Measurements from ENCODE around the gene INTS11. TPM values are rescaled to one million over a fixed set of nuclear protein-coding genes. Genes with fewer than 3 reads are reported as not detected.

The INTS11 gene
- total RNA-seq, 1 experiment from 2014 or later: 139 TPM

DNA sequence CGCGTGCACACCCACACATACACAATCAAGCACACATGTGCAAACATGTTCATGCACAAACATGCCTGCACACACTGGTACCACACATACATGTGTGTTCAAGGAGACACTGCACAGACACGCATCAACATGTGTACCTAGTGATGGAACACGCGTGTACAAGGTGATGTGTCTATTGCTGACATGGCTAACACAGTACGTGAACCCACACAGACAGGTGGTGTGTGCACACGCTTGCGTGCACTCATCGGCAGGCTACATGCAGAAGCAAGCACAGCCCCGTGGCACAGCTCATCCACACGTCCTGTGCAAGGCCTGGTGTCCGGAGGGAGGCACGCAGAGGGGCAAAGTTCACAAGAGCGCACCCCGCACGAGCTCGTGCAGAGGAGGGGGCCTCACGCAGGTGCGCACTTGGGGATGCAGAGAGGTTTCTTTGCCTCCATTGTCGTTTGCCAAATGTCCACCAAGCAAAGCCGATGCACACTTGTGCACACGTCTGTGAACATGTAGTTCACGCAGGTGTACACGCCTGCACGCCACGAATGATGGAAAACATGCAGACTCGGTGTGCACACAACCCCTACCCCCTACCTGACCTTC lies 17.7 kb downstream of the INTS11 start:
- no peak overlapping the region for H3T11ph ChIP-seq (ENCODE audit: low read length)
- H3K27me3 ChIP-seq (ENCODE audit: insufficient read depth, low read length): no peaks in the 10 kb centered on the region
- no peak overlapping the region for H2BK12ac ChIP-seq (ENCODE audit: insufficient read length, low read depth, low read length)
- peaks cover 15% of the 10 kb centered on the region for H3K23me2 ChIP-seq (ENCODE audit: insufficient read length, low read depth, low read length, poor library complexity, severe bottlenecking)
- H3K23ac ChIP-seq (ENCODE audit: insufficient read length, low read depth, low read length): no peak overlapping the region
- no peak for DNase-seq
- Mint-ChIP-seq H3K27me3 (ENCODE audit: low read depth) (peaks cover 3% of the 10 kb centered on the region; the same call in 1 of the 2 replicates), H3K27ac (no peak overlapping the region), H3K4me3 (peak overlapping the region; percentile 74 to 86), H3K4me1 (peaks cover 18 to 31% of the 10 kb centered on the region in 2 experiments), H3K9me3 (no peaks in the 10 kb centered on the region; a peak in 1 of 5 replicates), H3K36me3 (ENCODE audit: insufficient read depth in 1 of 3, low read depth in 3 of 3) (peaks cover 0 to 11% (median 7%) of the 10 kb centered on the region in 3 experiments; a peak in 3 of 7 replicates)
- no peak overlapping the region for H2BK20ac ChIP-seq (ENCODE audit: low read depth, low read length, poor library complexity, severe bottlenecking)
- H3K18ac ChIP-seq (ENCODE audit: insufficient read length, low read depth, low read length): no peak overlapping the region
- H3K79me1 ChIP-seq (ENCODE audit: insufficient read depth, low read depth, low read length, poor library complexity, severe bottlenecking): no peaks in the 10 kb centered on the region
- H3K4ac ChIP-seq (ENCODE audit: low read depth, low read length): no peak overlapping the region
- no peak overlapping the region for H4K8ac ChIP-seq (replicated peaks; ENCODE audit: insufficient read length, low read depth, low read length)
- H3K9me3 ChIP-seq (ENCODE audit: control insufficient read depth, low read depth, low read length): no peaks in the 10 kb centered on the region
- TF ChIP-seq, protein P1, sequence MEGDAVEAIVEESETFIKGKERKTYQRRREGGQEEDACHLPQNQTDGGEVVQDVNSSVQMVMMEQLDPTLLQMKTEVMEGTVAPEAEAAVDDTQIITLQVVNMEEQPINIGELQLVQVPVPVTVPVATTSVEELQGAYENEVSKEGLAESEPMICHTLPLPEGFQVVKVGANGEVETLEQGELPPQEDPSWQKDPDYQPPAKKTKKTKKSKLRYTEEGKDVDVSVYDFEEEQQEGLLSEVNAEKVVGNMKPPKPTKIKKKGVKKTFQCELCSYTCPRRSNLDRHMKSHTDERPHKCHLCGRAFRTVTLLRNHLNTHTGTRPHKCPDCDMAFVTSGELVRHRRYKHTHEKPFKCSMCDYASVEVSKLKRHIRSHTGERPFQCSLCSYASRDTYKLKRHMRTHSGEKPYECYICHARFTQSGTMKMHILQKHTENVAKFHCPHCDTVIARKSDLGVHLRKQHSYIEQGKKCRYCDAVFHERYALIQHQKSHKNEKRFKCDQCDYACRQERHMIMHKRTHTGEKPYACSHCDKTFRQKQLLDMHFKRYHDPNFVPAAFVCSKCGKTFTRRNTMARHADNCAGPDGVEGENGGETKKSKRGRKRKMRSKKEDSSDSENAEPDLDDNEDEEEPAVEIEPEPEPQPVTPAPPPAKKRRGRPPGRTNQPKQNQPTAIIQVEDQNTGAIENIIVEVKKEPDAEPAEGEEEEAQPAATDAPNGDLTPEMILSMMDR (conservative IDR thresholded peaks at IDR 0.05): no peak
- no peak overlapping the region for H2BK120ac ChIP-seq (ENCODE audit: low read depth, low read length, poor library complexity, severe bottlenecking)
- H4K91ac ChIP-seq (ENCODE audit: insufficient read length, low read depth, low read length): no peak overlapping the region
- H3K4me1 ChIP-seq (ENCODE audit: insufficient read depth, low read length): peaks cover 5% of the 10 kb centered on the region; the same call in 1 of the 2 replicates
- H4K20me1 ChIP-seq (ENCODE audit: control insufficient read depth, insufficient read depth, insufficient read length): no peaks in the 10 kb centered on the region
- H3K14ac ChIP-seq (ENCODE audit: insufficient read depth, low read length): no peak overlapping the region
- H2BK15ac ChIP-seq (ENCODE audit: low read depth, low read length): no peak overlapping the region
- no peak overlapping the region for H2BK5ac ChIP-seq (ENCODE audit: insufficient read length, low read length)
- H2AK5ac ChIP-seq (ENCODE audit: insufficient read length, low read length): no peak overlapping the region
- no peak overlapping the region for H3K27ac ChIP-seq (ENCODE audit: insufficient read length, low read depth, low read length)
- WGBS (ENCODE audit: extremely low coverage, insufficient read length, low lambda C conversion rate): no CpG with 5 or more reads among the region's 27 CpGs
- no peak overlapping the region for H3K9ac ChIP-seq (ENCODE audit: extremely low read depth, insufficient read length, low read length)
- no peak overlapping the region for H3K56ac ChIP-seq (ENCODE audit: insufficient read length, low read depth, low read length)
- H4K5ac ChIP-seq (ENCODE audit: insufficient read length, low read depth, low read length): no peak overlapping the region
- H3K4me2 ChIP-seq (ENCODE audit: insufficient read depth, insufficient read length, low read length): peak overlapping the region; percentile 33
- H3K79me2 ChIP-seq (ENCODE audit: insufficient read depth, low read length): no peaks in the 10 kb centered on the region
- H2AFZ ChIP-seq (ENCODE audit: low read length): no peak overlapping the region
